ENCODE data around the gene DNAH8. TPM values are rescaled to one million over a fixed set of nuclear protein-coding genes. Genes with fewer than 3 reads are reported as not detected.

Gene DNAH8
- polyA plus RNA-seq, 3 donors = not detected

GRCh38 chr6:38955861-38956260, 240.8 kb downstream of the DNAH8 start:
- Histone ChIP-seq H3K9me3 (replicated peaks in 1 of 2; ENCODE audit: control insufficient read depth in 1 of 2, insufficient read depth in 1 of 2, low read length in 2 of 2) (peaks cover 4 to 9% of the 10 kb centered on the region in 2 donors), H3K36me3 (replicated peaks in 1 of 2; ENCODE audit: control insufficient read depth in 1 of 2, insufficient read depth in 2 of 2, low read length in 2 of 2) (no peaks in the 10 kb centered on the region), H3K4me1 (ENCODE audit: control insufficient read depth in 1 of 2, insufficient read depth in 2 of 2, low read length in 2 of 2) (no peaks in the 10 kb centered on the region), H3K79me2 (ENCODE audit: insufficient read depth, low read length) (no peaks in the 10 kb centered on the region), H2AFZ (ENCODE audit: insufficient read depth, low read depth, low read length, poor library complexity, severe bottlenecking) (no peak overlapping the region), H3K27ac (ENCODE audit: low read depth in 1 of 2, low read length in 2 of 2) (no peak overlapping the region), H4K20me1 (ENCODE audit: insufficient read depth, low read length) (no peaks in the 10 kb centered on the region), H3K4me3 (replicated peaks in 1 of 3; ENCODE audit: low read depth in 2 of 3, low read length in 3 of 3) (no peak overlapping the region), H3K4me2 (replicated peaks; ENCODE audit: extremely low read depth, low read length, poor library complexity, severe bottlenecking) (no peak overlapping the region), H3K9ac (ENCODE audit: insufficient read depth, low read length, poor library complexity, severe bottlenecking) (no peak overlapping the region), H3K27me3 (ENCODE audit: control insufficient read depth in 2 of 2, insufficient read depth in 2 of 2, low read length in 2 of 2) (peaks cover 0 to 3% of the 10 kb centered on the region in 2 donors)
- H3K9me3 Mint-ChIP-seq = peaks cover 2 to 10% (median 7%) of the 10 kb centered on the region in 7 donors
- H3K27ac Mint-ChIP-seq = no peak overlapping the region
- no peak for DNase-seq
- intact Hi-C loops (cut with micrococcal nuclease) = no loop called here
- H3K36me3 Mint-ChIP-seq = no peaks in the 10 kb centered on the region
- no peak overlapping the region for H3K4me3 Mint-ChIP-seq
- no peak for TF ChIP-seq CTCF (IDR thresholded peaks at IDR 0.05)
- H3K4me1 Mint-ChIP-seq = no peaks in the 10 kb centered on the region
- peaks cover 4 to 13% (median 4%) of the 10 kb centered on the region in 3 donors for H3K27me3 Mint-ChIP-seq (ENCODE audit: low read depth in 3 of 3)
- 69% methylated on average over 2 of the region's 2 CpGs for WGBS (ENCODE audit: insufficient coverage)

- no peaks in the 10 kb centered on the region for H4K20me1 ChIP-seq (ENCODE audit: insufficient read depth, low read length)
- no peak overlapping the region for H3K9ac ChIP-seq (ENCODE audit: insufficient read depth, low read length, poor library complexity, severe bottlenecking)
- H3K27me3 ChIP-seq (ENCODE audit: control insufficient read depth in 2 of 2, insufficient read depth in 2 of 2, low read length in 2 of 2) = peaks cover 0 to 3% of the 10 kb centered on the region in 2 donors
- no peak for TF ChIP-seq CTCF (IDR thresholded peaks at IDR 0.05)
- H2AFZ ChIP-seq (ENCODE audit: insufficient read depth, low read depth, low read length, poor library complexity, severe bottlenecking) = no peak overlapping the region
- no peaks in the 10 kb centered on the region for H3K36me3 Mint-ChIP-seq
- intact Hi-C loops (cut with micrococcal nuclease) = no loop called here
- peaks cover 4 to 9% of the 10 kb centered on the region in 2 donors for H3K9me3 ChIP-seq (replicated peaks in 1 of 2; ENCODE audit: control insufficient read depth in 1 of 2, insufficient read depth in 1 of 2, low read length in 2 of 2)
- no peak overlapping the region for H3K4me2 ChIP-seq (replicated peaks; ENCODE audit: extremely low read depth, low read length, poor library complexity, severe bottlenecking)
- H3K27ac ChIP-seq (ENCODE audit: low read depth in 1 of 2, low read length in 2 of 2) = no peak overlapping the region
- H3K4me3 Mint-ChIP-seq = no peak overlapping the region
- H3K4me1 Mint-ChIP-seq = no peaks in the 10 kb centered on the region
- no peak overlapping the region for H3K4me3 ChIP-seq (replicated peaks in 1 of 3; ENCODE audit: low read depth in 2 of 3, low read length in 3 of 3)
- no peak overlapping the region for H3K27ac Mint-ChIP-seq
- H3K27me3 Mint-ChIP-seq (ENCODE audit: low read depth in 3 of 3) = peaks cover 3 to 11% (median 4%) of the 10 kb centered on the region in 3 donors
- DNase-seq = no peak
- H3K9me3 Mint-ChIP-seq = peaks cover 2 to 10% (median 7%) of the 10 kb centered on the region in 7 donors
- no peaks in the 10 kb centered on the region for H3K36me3 ChIP-seq (replicated peaks in 1 of 2; ENCODE audit: control insufficient read depth in 1 of 2, insufficient read depth in 2 of 2, low read length in 2 of 2)
- no peaks in the 10 kb centered on the region for H3K4me1 ChIP-seq (ENCODE audit: control insufficient read depth in 1 of 2, insufficient read depth in 2 of 2, low read length in 2 of 2)
- no peaks in the 10 kb centered on the region for H3K79me2 ChIP-seq (ENCODE audit: insufficient read depth, low read length)
Measured at GRCh38 chr6:38957426-38957825, 242.3 kb downstream of the DNAH8 start.

Data from CD14-positive monocyte (primary cell).